Gastroesophageal sphincter (tissue), 3 donors: ENCODE measurements around the gene NKAIN2.
"Not testable (repeated sequence)": the region's sequence is repeated elsewhere in the genome, so short reads cannot be mapped to it uniquely, and the experiment has no call there.

Source experiments
- CTCF ChIP-seq, 4 experiments: fragments of 200-600 bp in 2 of 4; fragments of 450-650 bp in 2 of 4; sonication (generic) in 1 of 4; IDR thresholded peaks; one replicate each; pipeline ENCODE4 v1.5.1; 2017 to 2019; ENCODE audit warnings: antibody characterized with exemption in 4 of 4, mild to moderate bottlenecking in 2 of 4, moderate library complexity in 2 of 4
- EP300 ChIP-seq: sonication (generic); formaldehyde crosslinking; IDR thresholded peaks from one replicate; pipeline ENCODE4 v1.6.1; 2017; ENCODE audit warnings: antibody characterized with exemption, mild to moderate bottlenecking
- POLR2A ChIP-seq, 2 donors: fragments of 450-650 bp; IDR thresholded peaks; one replicate each; pipeline ENCODE4 v1.6.1; 2017; ENCODE audit warnings: antibody characterized with exemption in 2 of 2, mild to moderate bottlenecking in 2 of 2, moderate library complexity in 1 of 2
- POLR2AphosphoS5 ChIP-seq: sonication (generic); formaldehyde crosslinking; IDR thresholded peaks from one replicate; pipeline ENCODE4 v1.6.1; 2017; ENCODE audit warnings: antibody characterized with exemption

DNA sequence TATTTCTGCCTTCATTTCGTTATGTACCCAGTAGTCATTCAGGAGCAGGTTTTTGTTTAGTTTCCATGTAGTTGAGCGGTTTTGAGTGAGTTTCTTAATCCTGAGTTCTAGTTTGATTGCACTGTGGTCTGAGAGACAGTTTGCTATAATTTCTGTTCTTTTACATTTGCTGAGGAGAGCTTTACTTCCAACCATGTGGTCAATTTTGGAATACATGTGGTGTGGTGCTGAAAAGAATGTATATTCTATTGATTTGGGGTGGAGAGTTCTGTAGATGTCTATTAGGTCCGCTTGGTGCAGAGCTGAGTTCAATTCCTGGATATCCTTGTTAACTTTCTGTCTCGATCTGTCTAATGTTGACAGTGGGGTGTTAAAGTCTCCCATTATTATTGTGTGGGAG, 606.8 kb downstream of the NKAIN2 start:
- not testable (repeated sequence) for TF ChIP-seq CTCF (IDR thresholded peaks at IDR 0.05); POLR2AphosphoS5; POLR2A (IDR thresholded peaks at IDR 0.05); EP300
